Tibial nerve (tissue), 4 donors: ENCODE measurements around the gene IGLL5. TPM values are rescaled to one million over a fixed set of nuclear protein-coding genes. Genes with fewer than 3 reads are reported as not detected.

Experiments
- DNase-seq, 2 donors: peaks; one replicate each; pipeline ENCODE4 v3.0.0-alpha.2; 2019; ENCODE audit warnings: low spot score in 2 of 2
- H3K27ac ChIP-seq, 4 donors: fragments of 200-600 bp; sonication (generic) in 3 of 4; one replicate each; pipeline ENCODE4 v1.5.1; 2017 to 2019; ENCODE audit warnings: mild to moderate bottlenecking in 1 of 4
- H3K27me3 ChIP-seq, 2 donors: fragments of 200-600 bp; sonication (generic) in 1 of 2; one replicate each; pipeline versions ENCODE4 v1.5.1 to v1.6.0; 2017 to 2019
- H3K36me3 ChIP-seq, 3 donors: fragments of 200-600 bp; sonication (generic); one replicate each; pipeline ENCODE4 v1.5.1; 2018 to 2019
- H3K4me1 ChIP-seq, 4 donors: fragments of 200-600 bp; sonication (generic) in 3 of 4; one replicate each; pipeline ENCODE4 v1.5.1; 2017 to 2019
- H3K4me3 ChIP-seq, 4 donors: fragments of 200-600 bp; sonication (generic) in 3 of 4; one replicate each; pipeline ENCODE4 v1.5.1; 2017 to 2019; ENCODE audit warnings: mild to moderate bottlenecking in 1 of 4, moderate library complexity in 1 of 4
- H3K9me3 ChIP-seq, 4 donors: fragments of 200-600 bp; sonication (generic) in 3 of 4; one replicate each; pipeline ENCODE4 v1.5.1; 2017 to 2019
- CTCF ChIP-seq, 5 experiments: fragments of 200-600 bp in 3 of 5; fragments of 450-650 bp in 2 of 5; sonication (generic) in 3 of 5; IDR thresholded peaks; one replicate each; pipeline ENCODE4 v1.5.1; 2016 to 2019; ENCODE audit warnings: antibody characterized with exemption in 5 of 5, mild to moderate bottlenecking in 3 of 5, moderate library complexity in 2 of 5
- EP300 ChIP-seq, 2 donors: sonication (generic); formaldehyde crosslinking; IDR thresholded peaks; one replicate each; pipeline ENCODE4 v1.6.1; 2017; ENCODE audit warnings: antibody characterized with exemption in 2 of 2, mild to moderate bottlenecking in 1 of 2
- POLR2A ChIP-seq, 2 donors: fragments of 450-650 bp; IDR thresholded peaks; one replicate each; pipeline ENCODE4 v1.6.1; 2017; ENCODE audit warnings: antibody characterized with exemption in 2 of 2, mild to moderate bottlenecking in 2 of 2, moderate library complexity in 2 of 2
- WGBS, 2 donors: methylation state at CpG; one replicate each; pipeline ENCODE4 v1.1.5; 2018; 5-methylcytosine and 5-hydroxymethylcytosine counted together
- total RNA-seq, 4 donors: library from RNA; depleted of rRNA; stranded (reverse); fragments of >200 nt; gene quantifications; one replicate each; pipeline ENCODE4 v1.1.0, GENCODE V29; 2016

IGLL5 gene
- total RNA-seq, 4 donors from 2014 or later = 0.66 to 2.7 (median 2.1) TPM; not detected in 1

GRCh38 chr22:22855617-22856308 lies 31.9 kb upstream of the IGLL5 start:
- no peak overlapping the region for H3K27ac ChIP-seq
- TF ChIP-seq CTCF (IDR thresholded peaks at IDR 0.05) (no peak), EP300 (IDR thresholded peaks at IDR 0.05) (no peak), POLR2A (IDR thresholded peaks at IDR 0.05) (no peak)
- no peak overlapping the region for H3K4me3 ChIP-seq
- H3K4me1 ChIP-seq = no peaks in the 10 kb centered on the region
- no peaks in the 10 kb centered on the region for H3K36me3 ChIP-seq
- 63 to 72% methylated on average over 4 to 5 of the region's 5 CpGs for WGBS, 2 donors
- H3K27me3 ChIP-seq = peaks cover 0 to 6% of the 10 kb centered on the region in 2 donors
- DNase-seq = no peak
- no peaks in the 10 kb centered on the region for H3K9me3 ChIP-seq

GRCh38 chr22:22856364-22856763 lies 31.3 kb upstream of the IGLL5 start:
- H3K4me3 ChIP-seq = no peak overlapping the region
- no peaks in the 10 kb centered on the region for H3K9me3 ChIP-seq
- no peaks in the 10 kb centered on the region for H3K4me1 ChIP-seq
- H3K27me3 ChIP-seq = peaks cover 0 to 6% of the 10 kb centered on the region in 2 donors
- no peak for DNase-seq
- WGBS, 2 donors = 77 to 91% methylated on average over 3 to 6 of the region's 6 CpGs
- TF ChIP-seq CTCF (IDR thresholded peaks at IDR 0.05) = no peak
- TF ChIP-seq EP300 (IDR thresholded peaks at IDR 0.05) = no peak
- no peak for TF ChIP-seq POLR2A (IDR thresholded peaks at IDR 0.05)
- H3K27ac ChIP-seq = no peak overlapping the region
- no peaks in the 10 kb centered on the region for H3K36me3 ChIP-seq

DNA sequence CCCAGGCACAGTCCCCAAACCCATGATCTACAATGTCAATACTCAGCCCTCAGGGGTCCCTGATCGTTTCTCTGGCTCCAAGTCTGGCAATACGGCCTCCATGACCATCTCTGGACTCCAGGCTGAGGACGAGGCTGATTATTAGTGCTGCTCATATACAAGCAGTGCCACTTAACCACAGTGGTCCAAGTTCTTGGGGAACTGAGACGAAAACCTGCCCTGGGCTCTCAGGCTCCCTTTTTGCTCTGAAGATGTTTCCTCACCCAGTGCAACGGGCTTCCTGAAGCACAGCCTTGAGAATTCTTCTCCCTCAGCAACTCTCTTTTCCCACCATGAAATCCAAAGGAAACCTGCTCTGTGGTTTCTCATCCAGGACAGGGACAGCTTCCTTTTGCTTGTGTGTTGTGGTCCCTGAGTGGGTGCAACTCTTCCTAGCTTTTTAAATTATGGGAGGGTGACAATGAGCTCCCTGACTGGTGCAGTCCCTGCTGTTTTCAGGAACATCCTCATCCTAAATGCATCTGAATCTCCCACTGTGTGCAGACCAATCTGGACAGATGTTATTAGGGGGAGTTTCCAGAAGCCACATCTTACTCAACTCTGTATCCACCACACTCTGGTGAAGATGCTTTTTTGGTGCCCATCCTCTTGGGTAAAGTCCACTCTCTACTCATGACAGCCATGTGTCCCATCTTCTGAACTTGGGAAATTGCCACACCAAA lies 30.6 kb upstream of the IGLL5 start:
- Histone ChIP-seq H3K27me3 (peaks cover 0 to 6% of the 10 kb centered on the region in 2 donors), H3K36me3 (no peaks in the 10 kb centered on the region), H3K27ac (no peak overlapping the region), H3K4me1 (no peaks in the 10 kb centered on the region), H3K9me3 (no peaks in the 10 kb centered on the region), H3K4me3 (no peak overlapping the region)
- WGBS, 2 donors = 87 to 96% methylated on average over 5 of the region's 5 CpGs
- TF ChIP-seq EP300 (IDR thresholded peaks at IDR 0.05) = no peak
- DNase-seq = no peak

GRCh38 chr22:22857607-22858558 lies 29.7 kb upstream of the IGLL5 start:
- TF ChIP-seq POLR2A (IDR thresholded peaks at IDR 0.05) = no peak
- no peak for TF ChIP-seq EP300 (IDR thresholded peaks at IDR 0.05)
- TF ChIP-seq CTCF (IDR thresholded peaks at IDR 0.05) = no peak
- no peak for DNase-seq
- 85 to 87% methylated on average over 8 to 9 of the region's 9 CpGs for WGBS, 2 donors
- H3K9me3 ChIP-seq = no peaks in the 10 kb centered on the region
- no peaks in the 10 kb centered on the region for H3K4me1 ChIP-seq
- H3K27ac ChIP-seq = no peak overlapping the region
- no peak overlapping the region for H3K4me3 ChIP-seq
- no peaks in the 10 kb centered on the region for H3K36me3 ChIP-seq
- peaks cover 0 to 6% of the 10 kb centered on the region in 2 donors for H3K27me3 ChIP-seq

DNA sequence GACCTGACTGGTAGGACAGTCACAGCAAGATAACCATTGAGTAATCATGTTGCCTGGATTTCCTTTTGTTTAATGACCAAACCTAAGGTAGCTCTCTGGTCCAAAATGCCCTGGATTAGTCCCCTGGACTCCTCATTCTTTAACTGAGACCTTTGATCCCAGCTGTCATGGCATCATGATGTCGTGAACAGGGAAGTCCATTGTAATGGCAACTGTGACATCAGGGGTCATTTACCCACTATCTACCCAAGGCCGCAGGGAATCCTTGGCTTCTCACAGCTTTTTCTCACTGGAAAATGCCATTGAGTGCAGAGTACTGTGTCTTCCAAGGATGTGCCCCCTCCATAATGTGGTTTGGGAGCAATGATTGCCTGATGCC lies 29.1 kb upstream of the IGLL5 start:
- Histone ChIP-seq H3K36me3 (no peaks in the 10 kb centered on the region), H3K27ac (no peak overlapping the region), H3K27me3 (peaks cover 0 to 6% of the 10 kb centered on the region in 2 donors), H3K4me1 (no peaks in the 10 kb centered on the region), H3K9me3 (no peaks in the 10 kb centered on the region), H3K4me3 (no peak overlapping the region)
- TF ChIP-seq EP300 (IDR thresholded peaks at IDR 0.05) = no peak
- DNase-seq = no peak
- 48 to 65% methylated on average over 2 of the region's 2 CpGs for WGBS, 2 donors
